ENCODE results near the gene ERC2. TPM values are rescaled to one million over a fixed set of nuclear protein-coding genes. Genes with fewer than 3 reads are reported as not detected.

Gene ERC2
- total RNA-seq, 1 donor: 0.43 TPM

GRCh38 chr3:55779543-55779942, 688.7 kb downstream of the ERC2 start:
- no peak for TF ChIP-seq CTCF (IDR thresholded peaks at IDR 0.05; ENCODE audit: insufficient read depth, low read depth, low read length)
- DNase-seq (ENCODE audit: low read depth): no peak
- no peak overlapping the region for H3K4me3 ChIP-seq (ENCODE audit: low read depth, low read length)

GRCh38 chr3:55775366-55776154, 692.7 kb downstream of the ERC2 start:
- no peak for DNase-seq (ENCODE audit: low read depth)
- TF ChIP-seq CTCF (IDR thresholded peaks at IDR 0.05; ENCODE audit: insufficient read depth, low read depth, low read length): no peak
- H3K4me3 ChIP-seq (ENCODE audit: low read depth, low read length): no peak overlapping the region

GRCh38 chr3:55774856-55775255, 693.4 kb downstream of the ERC2 start:
- TF ChIP-seq CTCF (IDR thresholded peaks at IDR 0.05; ENCODE audit: insufficient read depth, low read depth, low read length): no peak
- no peak overlapping the region for H3K4me3 ChIP-seq (ENCODE audit: low read depth, low read length)
- no peak for DNase-seq (ENCODE audit: low read depth)

- DNase-seq (ENCODE audit: low read depth): no peak
- H3K4me3 ChIP-seq (ENCODE audit: low read depth, low read length): no peak overlapping the region
- TF ChIP-seq CTCF (IDR thresholded peaks at IDR 0.05; ENCODE audit: insufficient read depth, low read depth, low read length): no peak
These were observed 696.8 kb downstream of the ERC2 start for GRCh38 chr3:55771503-55771902.

GRCh38 chr3:55770077-55770476, 698.2 kb downstream of the ERC2 start:
- no peak for TF ChIP-seq CTCF (IDR thresholded peaks at IDR 0.05; ENCODE audit: insufficient read depth, low read depth, low read length)
- no peak for DNase-seq (ENCODE audit: low read depth)
- H3K4me3 ChIP-seq (ENCODE audit: low read depth, low read length): no peak overlapping the region

GRCh38 chr3:55766753-55767152, 701.5 kb downstream of the ERC2 start:
- no peak for DNase-seq (ENCODE audit: low read depth)
- no peak overlapping the region for H3K4me3 ChIP-seq (ENCODE audit: low read depth, low read length)

More at GRCh38 chr3:55766753-55767152, 701.5 kb downstream of the ERC2 start:
- TF ChIP-seq CTCF (IDR thresholded peaks at IDR 0.05; ENCODE audit: insufficient read depth, low read depth, low read length): no peak

All from fibroblast of villous mesenchyme (primary cell).